Measurements from ENCODE around the gene SNAP91. TPM values are rescaled to one million over a fixed set of nuclear protein-coding genes. Genes with fewer than 3 reads are reported as not detected.

SNAP91 gene
- total and polyA plus RNA-seq, 2 donors from 2014 or later = 0.82 TPM; not detected in 1

DNA sequence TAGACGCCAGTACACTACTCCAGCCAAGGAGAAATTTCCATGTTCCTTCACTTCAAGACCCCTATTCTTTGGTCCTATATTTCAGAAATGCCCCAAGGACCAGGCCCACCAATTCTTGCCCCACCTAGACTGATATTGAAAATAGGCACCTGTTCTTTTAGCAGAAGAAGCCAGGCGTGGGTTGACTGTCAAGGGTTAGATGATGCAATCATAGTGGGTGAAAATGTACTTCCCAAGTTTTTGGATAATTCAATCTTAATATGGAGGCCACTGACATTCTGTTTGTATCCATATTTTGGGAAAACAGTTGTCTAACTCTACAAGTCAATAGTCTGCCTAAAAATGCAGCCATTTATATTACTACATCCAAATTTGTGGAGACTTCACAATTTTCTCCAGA, 21.0 kb upstream of the SNAP91 start:
- DNase-seq (no peak), FAIRE-seq (no peak)
- Histone ChIP-seq H3K9me3 (ENCODE audit: control insufficient read depth in 2 of 3, insufficient read depth in 1 of 3, low read length in 3 of 3) (peaks cover 0 to 3% (median 0%) of the 10 kb centered on the region in 3 donors), H3K36me3 (ENCODE audit: control insufficient read depth in 2 of 3, insufficient read depth in 3 of 3, low read length in 3 of 3) (no peaks in the 10 kb centered on the region), H3K27me3 (ENCODE audit: control insufficient read depth, insufficient read depth, low read length) (no peaks in the 10 kb centered on the region), H3K4me3 (ENCODE audit: low read length in 3 of 3) (no peak overlapping the region), H3K4me1 (ENCODE audit: control insufficient read depth in 2 of 3, insufficient read depth in 2 of 3, low read depth in 1 of 3, low read length in 3 of 3) (no peaks in the 10 kb centered on the region), H3K27ac (ENCODE audit: low read depth in 2 of 2, low read length in 2 of 2) (no peak overlapping the region), H3K9ac (ENCODE audit: low read length in 3 of 3) (no peak overlapping the region)
- TF ChIP-seq, protein P1, sequence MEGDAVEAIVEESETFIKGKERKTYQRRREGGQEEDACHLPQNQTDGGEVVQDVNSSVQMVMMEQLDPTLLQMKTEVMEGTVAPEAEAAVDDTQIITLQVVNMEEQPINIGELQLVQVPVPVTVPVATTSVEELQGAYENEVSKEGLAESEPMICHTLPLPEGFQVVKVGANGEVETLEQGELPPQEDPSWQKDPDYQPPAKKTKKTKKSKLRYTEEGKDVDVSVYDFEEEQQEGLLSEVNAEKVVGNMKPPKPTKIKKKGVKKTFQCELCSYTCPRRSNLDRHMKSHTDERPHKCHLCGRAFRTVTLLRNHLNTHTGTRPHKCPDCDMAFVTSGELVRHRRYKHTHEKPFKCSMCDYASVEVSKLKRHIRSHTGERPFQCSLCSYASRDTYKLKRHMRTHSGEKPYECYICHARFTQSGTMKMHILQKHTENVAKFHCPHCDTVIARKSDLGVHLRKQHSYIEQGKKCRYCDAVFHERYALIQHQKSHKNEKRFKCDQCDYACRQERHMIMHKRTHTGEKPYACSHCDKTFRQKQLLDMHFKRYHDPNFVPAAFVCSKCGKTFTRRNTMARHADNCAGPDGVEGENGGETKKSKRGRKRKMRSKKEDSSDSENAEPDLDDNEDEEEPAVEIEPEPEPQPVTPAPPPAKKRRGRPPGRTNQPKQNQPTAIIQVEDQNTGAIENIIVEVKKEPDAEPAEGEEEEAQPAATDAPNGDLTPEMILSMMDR (IDR thresholded peaks at IDR 0.05; ENCODE audit: borderline replicate concordance, extremely low read depth, insufficient read depth) = no peak
- intact Hi-C loops (cut with DNase I) = no loop called here

DNA sequence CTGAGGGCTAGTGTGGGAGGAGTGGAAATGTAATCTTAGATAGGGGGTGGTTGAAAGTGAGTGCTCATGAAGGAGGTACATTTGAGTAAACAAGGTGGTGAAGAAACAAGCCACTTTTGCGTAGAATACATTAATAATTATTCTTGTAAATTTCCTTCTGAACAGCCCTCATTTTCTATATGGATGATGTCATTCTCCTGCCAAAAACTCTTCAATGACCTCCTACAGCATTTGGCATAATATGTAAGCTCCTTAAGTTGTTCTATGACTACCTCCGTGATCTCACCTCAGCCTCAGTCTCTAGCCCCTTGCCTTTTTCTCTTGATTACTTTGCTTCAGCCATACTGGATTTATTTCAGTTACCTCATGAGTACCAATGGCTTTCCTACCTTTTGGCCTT, 14.0 kb upstream of the SNAP91 start:
- intact Hi-C loops (cut with DNase I) = no loop called here
- no peak overlapping the region for H3K27ac ChIP-seq (ENCODE audit: low read depth in 2 of 2, low read length in 2 of 2)
- DNase-seq (no peak), FAIRE-seq (no peak)
- TF ChIP-seq, protein P1 (IDR thresholded peaks at IDR 0.05; ENCODE audit: borderline replicate concordance, extremely low read depth, insufficient read depth) = no peak
- no peaks in the 10 kb centered on the region for H3K4me1 ChIP-seq (ENCODE audit: control insufficient read depth in 2 of 3, insufficient read depth in 2 of 3, low read depth in 1 of 3, low read length in 3 of 3)
- H3K4me3 ChIP-seq (ENCODE audit: low read length in 3 of 3) = no peak overlapping the region
- H3K9me3 ChIP-seq (ENCODE audit: control insufficient read depth in 2 of 3, insufficient read depth in 1 of 3, low read length in 3 of 3) = no peaks in the 10 kb centered on the region
- H3K9ac ChIP-seq (ENCODE audit: low read length in 3 of 3) = no peak overlapping the region
- H3K36me3 ChIP-seq (ENCODE audit: control insufficient read depth in 2 of 3, insufficient read depth in 3 of 3, low read length in 3 of 3) = no peaks in the 10 kb centered on the region
- H3K27me3 ChIP-seq (ENCODE audit: control insufficient read depth, insufficient read depth, low read length) = no peaks in the 10 kb centered on the region

DNA sequence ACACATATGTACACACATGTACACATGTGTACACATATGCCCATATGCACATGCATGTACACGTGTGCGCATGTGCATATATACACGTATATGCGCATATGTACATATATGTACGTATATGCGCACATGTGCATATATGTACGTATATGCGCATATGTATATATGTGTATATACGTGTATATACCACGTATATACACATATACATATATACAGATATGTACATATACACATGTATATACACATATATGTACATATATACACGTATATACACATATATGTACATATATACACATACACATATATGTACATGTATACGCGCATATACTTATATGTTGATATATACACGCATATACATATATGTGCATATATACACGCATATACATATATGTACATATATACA, 8.9 kb upstream of the SNAP91 start:
- FAIRE-seq = no peak
- Histone ChIP-seq H3K9me3 (ENCODE audit: control insufficient read depth in 2 of 3, insufficient read depth in 1 of 3, low read length in 3 of 3) (peaks cover 0 to 2% (median 0%) of the 10 kb centered on the region in 3 donors), H3K9ac (ENCODE audit: low read length in 3 of 3) (no peak overlapping the region), H3K36me3 (ENCODE audit: control insufficient read depth in 2 of 3, insufficient read depth in 3 of 3, low read length in 3 of 3) (no peaks in the 10 kb centered on the region), H3K27ac (ENCODE audit: low read depth in 2 of 2, low read length in 2 of 2) (no peak overlapping the region), H3K4me1 (ENCODE audit: control insufficient read depth in 2 of 3, insufficient read depth in 2 of 3, low read depth in 1 of 3, low read length in 3 of 3) (no peaks in the 10 kb centered on the region), H3K27me3 (ENCODE audit: control insufficient read depth, insufficient read depth, low read length) (no peaks in the 10 kb centered on the region), H3K4me3 (ENCODE audit: low read length in 3 of 3) (no peak overlapping the region)
- intact Hi-C loops (cut with DNase I) = no loop called here
- no peak for DNase-seq
- TF ChIP-seq, protein P1 (IDR thresholded peaks at IDR 0.05; ENCODE audit: borderline replicate concordance, extremely low read depth, insufficient read depth) = no peak

DNA sequence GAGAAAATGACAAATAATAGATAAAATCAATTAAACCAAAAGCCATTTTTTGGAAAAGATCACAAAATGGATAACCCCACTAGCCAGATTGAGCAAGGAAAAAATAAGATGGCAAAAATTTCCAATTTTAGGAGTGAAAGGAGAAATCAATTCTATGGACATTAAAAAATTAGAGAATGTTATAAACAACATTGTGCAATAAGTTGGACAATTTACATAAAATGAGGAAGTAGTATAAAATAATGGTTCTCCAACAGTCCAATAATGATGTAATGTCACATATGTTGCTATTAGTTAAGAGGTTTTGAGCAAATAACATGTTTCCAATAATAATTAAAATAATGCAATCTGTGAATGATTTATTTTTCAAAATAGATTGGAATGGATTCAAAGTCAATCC, 3.1 kb upstream of the SNAP91 start:
- Histone ChIP-seq H3K36me3 (ENCODE audit: control insufficient read depth in 2 of 3, insufficient read depth in 3 of 3, low read length in 3 of 3) (no peaks in the 10 kb centered on the region), H3K9me3 (ENCODE audit: control insufficient read depth in 2 of 3, insufficient read depth in 1 of 3, low read length in 3 of 3) (peaks cover 0 to 2% (median 0%) of the 10 kb centered on the region in 3 donors), H3K27me3 (ENCODE audit: control insufficient read depth, insufficient read depth, low read length) (peaks cover 13% of the 10 kb centered on the region), H3K27ac (ENCODE audit: low read depth in 2 of 2, low read length in 2 of 2) (no peak overlapping the region), H3K4me1 (ENCODE audit: control insufficient read depth in 2 of 3, insufficient read depth in 2 of 3, low read depth in 1 of 3, low read length in 3 of 3) (no peaks in the 10 kb centered on the region), H3K9ac (ENCODE audit: low read length in 3 of 3) (no peak overlapping the region), H3K4me3 (ENCODE audit: low read length in 3 of 3) (no peak overlapping the region)
- TF ChIP-seq, protein P1 (IDR thresholded peaks at IDR 0.05; ENCODE audit: borderline replicate concordance, extremely low read depth, insufficient read depth) = no peak
- FAIRE-seq = no peak
- intact Hi-C loops (cut with DNase I) = no loop called here
- no peak for DNase-seq

Measured in kidney (tissue), 14 donors.